GM12891 (cell line): ENCODE results near the gene SEC62.

Experiments
- POLR2A ChIP-seq: IDR thresholded peaks from 2 replicates; pipeline ENCODE4 v1.6.1; 2011; ENCODE audit warnings: low read depth, low read length, control low read depth
- POLR2AphosphoS5 ChIP-seq: IDR thresholded peaks from 2 replicates; pipeline ENCODE4 v1.6.1; 2011; ENCODE audit warnings: low read depth, low read length, control low read depth

DNA sequence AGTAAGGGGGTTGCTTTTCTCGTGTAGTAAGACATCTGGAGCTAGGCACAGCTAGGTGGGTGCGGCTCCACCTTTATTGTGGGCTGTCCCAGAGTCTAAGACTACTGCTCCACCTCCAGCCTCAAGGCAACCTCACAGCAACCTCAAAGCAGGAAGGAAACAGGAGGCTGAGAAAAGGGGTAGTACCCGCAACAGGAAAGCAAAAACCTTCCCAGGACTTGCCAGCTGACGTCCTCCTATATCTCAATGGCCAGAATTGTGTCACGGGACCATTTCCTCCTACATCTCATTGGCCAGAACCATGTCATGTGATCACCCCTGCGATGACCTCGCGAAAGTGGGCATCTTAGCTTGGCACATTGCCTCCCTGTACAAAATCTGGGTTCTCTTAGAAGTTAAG lies 66.9 kb downstream of the SEC62 start:
- TF ChIP-seq POLR2AphosphoS5, result no peak
- no peak for TF ChIP-seq POLR2A
